ENCODE results near the gene DRC3.

DNA sequence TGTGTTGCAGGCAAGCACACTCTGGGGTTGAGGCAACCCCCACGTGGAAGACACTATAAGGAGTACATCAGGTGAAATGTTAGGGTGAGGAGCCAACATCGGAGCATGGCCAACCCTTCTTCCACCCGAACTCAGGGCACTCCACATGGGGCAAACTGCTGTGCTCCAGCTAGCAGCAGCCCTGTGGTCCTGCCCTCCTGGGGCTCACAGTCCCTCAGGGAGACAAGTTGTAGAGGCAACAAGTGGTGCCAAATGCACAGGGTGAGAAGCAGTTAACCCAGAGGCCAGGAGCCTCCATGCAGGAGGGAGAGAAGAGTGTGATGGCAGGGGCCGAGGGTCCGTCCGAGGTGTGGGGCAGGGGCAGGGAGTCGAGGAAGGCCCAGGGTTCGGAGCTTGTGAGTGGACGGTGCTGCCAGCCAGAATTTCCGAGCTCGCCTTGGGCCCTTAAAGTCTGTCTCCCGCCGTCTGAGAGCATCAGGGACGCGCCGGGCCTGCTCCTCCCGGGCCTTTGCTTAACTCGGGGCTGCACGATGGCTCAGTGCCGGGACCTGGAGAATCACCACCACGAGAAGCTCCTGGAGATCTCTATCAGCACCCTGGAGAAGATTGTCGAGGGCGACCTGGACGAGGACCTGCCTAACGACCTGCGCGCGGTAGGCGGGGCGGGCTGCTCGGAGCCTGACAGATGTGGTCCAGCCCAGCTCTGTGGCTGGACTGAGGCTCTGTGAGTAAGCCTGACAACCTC lies 34.0 kb downstream of the DRC3 start:
- TF ChIP-seq, protein P1, sequence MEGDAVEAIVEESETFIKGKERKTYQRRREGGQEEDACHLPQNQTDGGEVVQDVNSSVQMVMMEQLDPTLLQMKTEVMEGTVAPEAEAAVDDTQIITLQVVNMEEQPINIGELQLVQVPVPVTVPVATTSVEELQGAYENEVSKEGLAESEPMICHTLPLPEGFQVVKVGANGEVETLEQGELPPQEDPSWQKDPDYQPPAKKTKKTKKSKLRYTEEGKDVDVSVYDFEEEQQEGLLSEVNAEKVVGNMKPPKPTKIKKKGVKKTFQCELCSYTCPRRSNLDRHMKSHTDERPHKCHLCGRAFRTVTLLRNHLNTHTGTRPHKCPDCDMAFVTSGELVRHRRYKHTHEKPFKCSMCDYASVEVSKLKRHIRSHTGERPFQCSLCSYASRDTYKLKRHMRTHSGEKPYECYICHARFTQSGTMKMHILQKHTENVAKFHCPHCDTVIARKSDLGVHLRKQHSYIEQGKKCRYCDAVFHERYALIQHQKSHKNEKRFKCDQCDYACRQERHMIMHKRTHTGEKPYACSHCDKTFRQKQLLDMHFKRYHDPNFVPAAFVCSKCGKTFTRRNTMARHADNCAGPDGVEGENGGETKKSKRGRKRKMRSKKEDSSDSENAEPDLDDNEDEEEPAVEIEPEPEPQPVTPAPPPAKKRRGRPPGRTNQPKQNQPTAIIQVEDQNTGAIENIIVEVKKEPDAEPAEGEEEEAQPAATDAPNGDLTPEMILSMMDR (IDR thresholded peaks at IDR 0.05), result no peak
- TF ChIP-seq POLR2A (IDR thresholded peaks at IDR 0.05), result no peak

Measured in gastroesophageal sphincter (tissue), 3 donors.